ENCODE results near the gene YIPF7. TPM values are rescaled to one million over a fixed set of nuclear protein-coding genes. Genes with fewer than 3 reads are reported as not detected.
A peak's percentile ranks its signal among the peaks of the same experiment; 100 is the strongest.

Gene YIPF7
- polyA plus RNA-seq (2013, experiment 1 of 2; ENCODE audit: insufficient read length): not detected
- not detected for polyA plus RNA-seq (2013, experiment 2 of 2; ENCODE audit: insufficient read length)

- no peak for DNase-seq
Observed at GRCh38 chr4:44651425-44651824, at the start of gene YIPF7. Gene YIPF7 (minus strand): TSS chr4:44651625. CDS start chr4:44650100, 1,525 bp downstream.

- no peak for DNase-seq
Observed at GRCh38 chr4:44701037-44701436, 49.6 kb upstream of the YIPF7 start.

GRCh38 chr4:44700427-44700826, 49.0 kb upstream of the YIPF7 start:
- DNase-seq: no peak

GRCh38 chr4:44684648-44685047, 33.2 kb upstream of the YIPF7 start:
- DNase-seq: no peak

GRCh38 chr4:44679060-44679459, 27.6 kb upstream of the YIPF7 start:
- no peak for DNase-seq

GRCh38 chr4:44678094-44679041, 26.9 kb upstream of the YIPF7 start, which contains the start of gene GUF1:
Gene GUF1 (plus strand): TSS chr4:44678420. CDS start chr4:44678623, 203 bp downstream.
- DNase-seq: peak; percentile 89

- no peak for DNase-seq
Observed at GRCh38 chr4:44675366-44675765, 23.9 kb upstream of the YIPF7 start.

GRCh38 chr4:44674471-44674870, 23.0 kb upstream of the YIPF7 start:
- no peak for DNase-seq

DNA sequence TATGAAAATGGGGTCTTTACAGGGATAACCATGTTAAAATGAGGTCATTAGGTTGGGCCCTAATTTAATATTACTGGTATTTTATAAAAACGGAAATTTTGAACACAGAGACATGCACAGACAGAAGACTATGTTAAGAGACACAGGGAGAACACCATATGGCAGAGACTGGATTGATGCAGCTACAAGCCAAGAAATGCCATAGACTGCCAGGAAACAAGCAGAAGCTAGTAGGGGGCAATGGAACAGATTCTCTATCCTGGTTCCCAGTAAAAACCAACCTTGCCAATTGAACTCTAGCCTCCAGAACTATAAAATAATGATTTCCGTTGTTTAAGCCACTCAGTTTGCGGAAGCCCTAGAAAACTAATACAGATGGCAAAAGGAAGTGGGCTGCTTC, 20.2 kb upstream of the YIPF7 start:
- no peak for DNase-seq

- DNase-seq: no peak
Observed at GRCh38 chr4:44670506-44671199, 19.2 kb upstream of the YIPF7 start.

- DNase-seq: no peak
Observed at GRCh38 chr4:44668526-44668925, 17.1 kb upstream of the YIPF7 start.

DNA sequence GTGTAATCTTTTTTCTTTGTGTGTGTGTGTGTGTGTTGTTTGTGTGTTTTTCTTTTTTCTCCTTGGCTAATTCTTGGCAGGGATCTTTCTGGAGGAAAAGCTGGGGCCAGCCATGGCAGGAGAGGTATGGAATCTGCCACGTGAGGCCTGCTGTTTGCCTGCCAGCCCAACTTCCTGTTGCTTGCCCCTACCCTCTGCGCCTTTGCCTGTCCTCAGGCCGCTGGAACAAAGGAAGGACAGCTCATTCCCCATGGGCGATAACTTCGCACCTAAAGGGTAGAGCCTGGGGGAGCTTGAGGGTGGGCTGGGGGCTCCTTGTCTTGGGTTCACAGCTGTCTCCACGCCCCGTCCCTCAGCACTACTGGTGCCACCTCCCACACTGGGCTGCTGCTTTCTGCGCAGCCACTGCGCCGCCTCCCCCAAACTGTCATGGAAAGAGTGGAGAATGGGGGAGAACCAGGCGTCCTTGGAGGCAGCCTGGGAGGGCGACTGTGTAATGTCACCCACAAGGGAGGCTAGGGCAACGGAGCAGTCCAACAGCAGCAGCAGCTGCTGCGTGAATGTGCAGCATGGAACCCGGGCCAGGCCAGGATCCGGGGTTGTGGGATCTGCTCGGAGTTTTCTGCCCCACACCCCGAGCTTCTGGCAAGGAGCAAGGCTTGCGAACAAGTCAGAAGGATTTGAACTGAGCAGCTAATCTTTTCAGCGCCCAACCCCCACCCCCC, 12.3 kb upstream of the YIPF7 start:
- DNase-seq: no peak

GRCh38 chr4:44662623-44663005, 11.2 kb upstream of the YIPF7 start:
- DNase-seq: no peak

DNA sequence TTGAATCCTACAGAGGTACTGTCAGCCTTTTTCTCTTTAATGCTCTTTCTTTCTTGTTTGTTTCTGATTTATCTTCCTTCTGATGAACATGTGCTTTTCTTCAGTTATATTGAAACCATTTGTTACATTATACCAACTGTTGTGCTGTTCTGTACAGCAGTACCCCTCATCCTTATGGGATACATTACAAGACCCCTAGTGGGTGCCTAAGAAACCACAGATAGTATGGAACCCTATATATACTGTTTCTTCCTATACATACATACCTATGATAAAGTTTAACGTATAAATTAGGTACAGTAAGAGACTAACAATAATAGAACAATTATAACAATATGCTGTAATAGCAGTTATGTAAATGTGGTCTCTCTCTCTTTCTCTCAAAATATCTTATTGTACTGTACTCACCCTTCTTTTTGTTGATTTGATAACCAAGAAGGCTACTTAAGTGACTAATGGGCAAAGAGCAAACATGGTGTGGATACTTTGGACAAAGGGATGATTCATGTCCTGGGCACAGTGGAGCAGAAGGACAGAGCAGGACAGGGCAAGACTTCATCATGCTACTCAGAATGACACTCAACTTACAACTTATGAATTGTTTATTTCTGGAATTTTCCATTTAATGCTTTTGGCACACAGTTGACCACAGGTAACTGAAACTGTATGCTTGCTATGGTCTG, 10.7 kb upstream of the YIPF7 start:
- no peak for DNase-seq

- DNase-seq: no peak
Observed at GRCh38 chr4:44660396-44660795, 9.0 kb upstream of the YIPF7 start.

- DNase-seq: no peak
Observed at GRCh38 chr4:44652002-44652401, 577 bp upstream of the YIPF7 start.

GRCh38 chr4:44646151-44646550, 5.3 kb downstream of the YIPF7 start:
- DNase-seq: no peak

DNA sequence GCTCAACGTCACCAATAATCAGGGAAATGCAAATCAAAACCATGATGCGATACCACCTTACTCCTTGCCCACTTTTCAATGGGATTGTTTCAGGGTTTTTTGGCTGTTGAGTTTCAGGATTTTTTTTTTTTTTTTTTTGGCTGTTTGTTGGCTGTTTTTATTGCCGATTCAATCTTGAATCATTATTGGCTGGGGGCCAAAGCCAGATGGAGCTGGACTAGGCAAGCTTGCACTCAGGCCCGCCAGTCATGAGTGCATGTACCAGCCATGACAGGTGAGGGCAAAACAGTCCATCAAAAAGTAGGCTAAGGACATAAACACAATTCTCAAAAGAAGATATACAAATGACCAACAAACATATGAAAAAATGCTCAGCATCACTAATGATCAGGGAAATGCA, 13.3 kb downstream of the YIPF7 start:
- DNase-seq: no peak

- no peak for DNase-seq
Observed at GRCh38 chr4:44632733-44633132, 18.7 kb downstream of the YIPF7 start.

- DNase-seq: no peak
Observed at GRCh38 chr4:44632089-44632488, 19.3 kb downstream of the YIPF7 start.

DNA sequence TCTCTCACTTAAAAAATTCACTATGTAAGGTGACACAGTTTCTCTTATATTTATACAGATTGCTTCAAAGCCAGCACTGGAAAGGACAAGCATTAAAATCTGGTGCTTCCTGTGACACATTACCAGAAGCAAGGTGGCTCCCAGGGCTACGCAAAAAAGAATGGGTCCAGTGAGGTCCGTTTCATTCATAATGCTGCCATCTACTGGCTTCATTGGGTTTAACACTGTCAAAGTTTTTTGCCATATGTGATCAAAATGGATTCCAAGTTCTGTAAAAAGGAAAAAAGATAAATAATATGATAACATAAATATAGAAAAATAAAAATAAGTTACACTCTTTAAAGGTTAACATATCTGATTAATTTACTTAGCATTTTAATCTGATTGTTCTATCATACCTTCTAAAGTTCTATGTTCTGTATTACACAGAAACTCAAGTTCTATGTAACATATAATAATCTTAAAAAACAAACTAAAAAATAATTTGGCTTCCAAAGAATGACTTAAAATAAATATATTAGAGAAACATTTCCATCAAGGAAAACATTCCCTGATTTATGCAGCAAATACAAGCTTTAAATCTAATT, 22.1 kb downstream of the YIPF7 start:
- DNase-seq: peak; percentile 38

- DNase-seq: no peak
Observed at GRCh38 chr4:44623676-44624075, 27.7 kb downstream of the YIPF7 start.

All from fibroblast of skin of abdomen (primary cell).